SK-N-SH (cell line): ENCODE results near the gene ZNF837. TPM values are rescaled to one million over a fixed set of nuclear protein-coding genes. Genes with fewer than 3 reads are reported as not detected.
"Not testable (repeated sequence)": the region's sequence is repeated elsewhere in the genome, so short reads cannot be mapped to it uniquely, and the experiment has no call there.

Experiments
- CTCF ChIA-PET: fragments of 300-600, 350-600 bp; formaldehyde crosslinking; extraction: SDS; loops from one replicate; lab custom pipeline; 2021; lab: Yijun Ruan, JAX
- POLR2A ChIA-PET: fragments of 350-600 bp; sonication (Branson Sonifier 250); formaldehyde crosslinking; extraction: SDS; loops from one replicate; lab custom pipeline; 2020; ENCODE audit warnings: antibody characterized with exemption, inconsistent platforms; lab: Yijun Ruan, JAX
- DNase-seq: peaks from one replicate; pipeline ENCODE4 v3.0.0; 2012
- H2AFZ ChIP-seq: fragments of 200-600 bp; sonication (generic); 2 replicates; pipeline ENCODE4 v1.8.1; 2016; ENCODE audit warnings: antibody characterized with exemption, mild to moderate bottlenecking, low read depth
- H3F3A ChIP-seq: fragments of 200-600 bp; sonication (generic); replicated peaks from 2 replicates; pipeline ENCODE3; 2016; ENCODE audit warnings: antibody characterized with exemption, mild to moderate bottlenecking; ENCODE audit not compliant: insufficient read depth
- H3K27ac ChIP-seq, 2 experiments: fragments of 200-500 bp in 1 of 2; fragments of 200-600 bp in 1 of 2; sonication (Bioruptor generic) in 1 of 2; sonication (generic), shearing (Covaris generic) in 1 of 2; 2 replicates each; pipeline versions ENCODE4 v1.5.1 to v1.6.1; 2014 to 2016; ENCODE audit warnings: low read depth in 2 of 2, inconsistent platforms in 1 of 2, low read length in 1 of 2, mild to moderate bottlenecking in 1 of 2, mixed read lengths in 1 of 2
- H3K27me3 ChIP-seq: fragments of 200-600 bp; sonication (generic), shearing (Covaris generic); 2 replicates; pipeline ENCODE4 v1.6.1; 2016; ENCODE audit warnings: mixed run types; ENCODE audit not compliant: insufficient read depth
- H3K36me3 ChIP-seq, 2 experiments: fragments of 200-500 bp in 1 of 2; fragments of 200-600 bp in 1 of 2; sonication (Bioruptor generic) in 1 of 2; sonication (generic) in 1 of 2; replicated peaks in 1 of 2; 2 replicates each; pipeline versions ENCODE3 to v1.5.1; 2014 to 2016; ENCODE audit warnings: low read length in 1 of 2, mild to moderate bottlenecking in 1 of 2; ENCODE audit not compliant: insufficient read depth in 2 of 2, control insufficient read depth in 1 of 2
- H3K4me1 ChIP-seq, 2 experiments: fragments of 200-500 bp in 1 of 2; fragments of 200-600 bp in 1 of 2; sonication (Bioruptor generic) in 1 of 2; sonication (generic), shearing (Covaris generic) in 1 of 2; 2 replicates each; pipeline versions ENCODE4 v1.5.1 to v1.6.1; 2014 to 2016; ENCODE audit warnings: low read depth in 1 of 2, low read length in 1 of 2, mixed run types in 1 of 2; ENCODE audit not compliant: insufficient read depth in 2 of 2, control insufficient read depth in 1 of 2
- H3K4me2 ChIP-seq: fragments of 200-600 bp; sonication (generic), shearing (Covaris generic); 2 replicates; pipeline ENCODE4 v1.6.1; 2017; ENCODE audit warnings: mixed run types
- H3K4me3 ChIP-seq, 2 experiments: fragments of 200-500 bp in 1 of 2; fragments of 200-600 bp in 1 of 2; sonication (Bioruptor generic) in 1 of 2; sonication (generic), shearing (Covaris generic) in 1 of 2; 2 replicates each; pipeline versions ENCODE4 v1.5.1 to v1.8.1; 2014 to 2016; ENCODE audit warnings: low read depth in 2 of 2, inconsistent platforms in 1 of 2, low read length in 1 of 2, mild to moderate bottlenecking in 1 of 2, mixed read lengths in 1 of 2, moderate library complexity in 1 of 2
- H3K79me2 ChIP-seq: fragments of 200-600 bp; sonication (generic); 2 replicates; pipeline ENCODE4 v1.8.1; 2017; ENCODE audit warnings: mild to moderate bottlenecking; ENCODE audit not compliant: insufficient read depth
- H3K9ac ChIP-seq: fragments of 200-600 bp; sonication (generic); 2 replicates; pipeline ENCODE4 v1.6.1; 2017; ENCODE audit warnings: mixed run types
- H3K9me2 ChIP-seq: fragments of 200-600 bp; sonication (generic); 2 replicates; pipeline ENCODE4 v1.6.1; 2017; ENCODE audit warnings: mixed run types
- H3K9me3 ChIP-seq: fragments of 200-600 bp; sonication (generic); 2 replicates; pipeline ENCODE4 v1.6.1; 2017; ENCODE audit warnings: mixed run types, mild to moderate bottlenecking, moderate library complexity
- H4K20me1 ChIP-seq: fragments of 200-600 bp; sonication (generic); 2 replicates; pipeline ENCODE4 v1.6.1; 2017; ENCODE audit warnings: mild to moderate bottlenecking, mixed run types; ENCODE audit not compliant: insufficient read depth
- FOXJ3 ChIP-seq: sonication (generic); formaldehyde crosslinking; IDR thresholded peaks from 2 replicates; pipeline ENCODE4 v1.5.1; 2020; ENCODE audit warnings: mild to moderate bottlenecking, missing genetic modification reagents
- FOXM1 ChIP-seq: IDR thresholded peaks from 2 replicates; pipeline ENCODE4 v1.4.0; 2012; ENCODE audit warnings: low read depth, mild to moderate bottlenecking
- MXI1 ChIP-seq: IDR thresholded peaks from 2 replicates; pipeline ENCODE4 v1.6.1; 2012; ENCODE audit warnings: mild to moderate bottlenecking, low read depth, low read length, improper control_type of control experiment
- RAD21 ChIP-seq: IDR thresholded peaks from 2 replicates; pipeline ENCODE4 v1.6.1; 2012; ENCODE audit warnings: mild to moderate bottlenecking, low read length
- RXRA ChIP-seq: IDR thresholded peaks from 2 replicates; pipeline ENCODE4 v1.4.0; 2012; ENCODE audit warnings: low read depth, mild to moderate bottlenecking, borderline replicate concordance
- SIN3A ChIP-seq: IDR thresholded peaks from 2 replicates; pipeline ENCODE4 v1.6.1; 2012; ENCODE audit warnings: low read depth, mild to moderate bottlenecking, low read length, moderate library complexity, borderline replicate concordance
- SMC3 ChIP-seq: IDR thresholded peaks from 2 replicates; pipeline ENCODE4 v1.6.1; 2012; ENCODE audit warnings: low read depth, low read length, improper control_type of control experiment
- TEAD4 ChIP-seq: IDR thresholded peaks from 2 replicates; pipeline ENCODE4 v1.4.0; 2012; ENCODE audit warnings: mild to moderate bottlenecking, borderline replicate concordance; ENCODE audit not compliant: insufficient read depth
- WGBS: methylation state at CpG from one replicate; pipeline ENCODE4 v1.1.6; 2017; ENCODE audit warnings: low lambda C conversion rate; 5-methylcytosine and 5-hydroxymethylcytosine counted together
- polyA plus RNA-seq, 3 experiments: library from polyadenylated mRNA; depleted of rRNA; stranded (reverse); fragments of >200 nt; gene quantifications; 2 replicates each; pipeline ENCODE4 v1.2.3, GENCODE V29; 2012
- TF ChIP-seq, protein P1 (sequence below): IDR thresholded peaks from 2 replicates; pipeline ENCODE4 v1.4.0; 2012; ENCODE audit warnings: low read depth, borderline replicate concordance
- TF ChIP-seq, protein P2 (sequence below): fragments of 200-600 bp; sonication (generic); IDR thresholded peaks from 2 replicates; pipeline ENCODE4 v1.6.1; 2017; ENCODE audit warnings: antibody characterized with exemption, mild to moderate bottlenecking, moderate library complexity

The ZNF837 gene
- polyA plus RNA-seq, 1 of the 3 experiments (the other 2 are of a cell fraction): 1.6 TPM

DNA sequence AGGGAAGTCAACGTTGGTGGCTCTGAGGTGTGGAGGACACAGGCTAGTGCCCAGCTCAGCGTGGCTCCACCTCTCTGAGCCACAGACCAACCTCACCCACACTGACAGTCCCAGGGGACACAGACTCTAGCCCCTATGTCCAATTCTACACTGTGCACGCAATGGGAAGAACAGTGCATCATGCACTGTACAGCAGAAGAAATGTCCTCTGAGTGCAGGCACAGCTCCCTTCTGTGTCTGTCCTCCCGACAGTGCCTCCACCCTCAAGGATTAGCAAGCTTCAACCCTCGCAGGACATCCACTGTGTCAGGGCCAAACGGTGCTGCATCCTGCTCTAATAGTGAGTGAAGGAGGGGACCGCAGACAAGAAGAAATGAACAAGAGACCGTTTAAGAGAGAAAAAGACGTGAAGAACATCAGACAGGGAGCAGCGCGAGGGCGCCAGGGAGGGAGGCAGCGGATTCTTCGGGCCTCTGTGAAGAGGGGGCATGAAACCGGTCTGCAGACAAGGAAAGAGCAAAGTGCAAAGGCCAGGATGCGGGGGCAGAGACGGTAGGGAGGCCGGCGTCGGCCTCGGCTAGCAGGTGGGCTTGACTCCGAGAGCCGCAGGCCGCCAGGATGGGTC lies 681 bp downstream of the ZNF837 start:
- Histone ChIP-seq H3K9me2 (no peaks in the 10 kb centered on the region), H3K36me3 (no peaks in the 10 kb centered on the region), H3K4me3 (peak overlapping the region; percentile 56 to 99), H3K27me3 (no peaks in the 10 kb centered on the region), H3K4me1 (peaks cover 5 to 21% of the 10 kb centered on the region in 2 experiments; a peak in 1 of 4 replicates), H3K79me2 (peaks cover 21% of the 10 kb centered on the region), H4K20me1 (no peaks in the 10 kb centered on the region), H3F3A (peaks cover 12% of the 10 kb centered on the region), H2AFZ (peak overlapping the region; percentile 79; the same call in 1 of the 2 replicates), H3K4me2 (peak overlapping the region; percentile 98), H3K9ac (peak overlapping the region; percentile 84), H3K27ac (peak overlapping the region; percentile 81 to 89), H3K9me3 (no peaks in the 10 kb centered on the region)
- CTCF ChIA-PET: interaction anchor here (0.7 to 1.7 kb wide), 3 partner anchors 14 to 138 kb away, joined by 3 read pairs; no protein-coding TSS in a partner anchor
- TF ChIP-seq RAD21 (0 out of 2 replicates have a peak, but pooled peaks have one; percentile 15), MXI1 (no peak)
- WGBS: 9% methylated on average over 18 of the region's 24 CpGs
- no peak for DNase-seq
- POLR2A ChIA-PET: interaction anchor here (0.8 to 1.3 kb wide), 4 partner anchors 18 to 96 kb away, joined by 3 to 7 read pairs (median 3); partner anchors contain the start of genes ZNF446, ZNF497, ZNF584 and ZSCAN22

DNA sequence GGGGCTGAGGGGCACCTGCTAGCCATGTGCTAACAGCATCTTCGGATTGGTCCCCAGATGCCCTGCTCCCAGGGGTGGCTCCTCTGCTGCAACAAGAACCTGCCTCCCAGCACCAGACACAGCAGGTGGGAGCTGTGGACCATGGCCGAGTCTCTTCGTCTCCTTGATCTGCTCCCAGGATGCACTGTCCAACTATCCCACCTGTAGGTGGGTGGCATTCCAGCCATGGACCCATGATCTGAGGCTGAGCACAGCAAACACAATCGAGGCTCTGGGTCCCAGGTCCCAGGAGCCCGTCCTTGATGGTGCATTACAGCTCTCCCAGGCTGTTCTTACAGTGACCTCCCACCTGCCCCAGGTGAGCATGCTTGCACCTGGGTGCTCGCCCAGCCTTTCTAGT lies 1.6 kb downstream of the ZNF837 start:
- no peaks in the 10 kb centered on the region for H3K27me3 ChIP-seq
- POLR2A ChIA-PET: interaction anchor here (0.9 to 1.3 kb wide), 3 partner anchors 17 to 29 kb away, joined by 3 to 7 read pairs (median 3); partner anchors contain the start of genes ZNF497 and ZNF584
- H3F3A ChIP-seq: peaks cover 12% of the 10 kb centered on the region
- DNase-seq: no peak
- CTCF ChIA-PET: interaction anchor here (1.7 kb wide), 1 partner anchor 139 kb away, joined by 3 read pairs; no protein-coding TSS in a partner anchor
- TF ChIP-seq RXRA (no peak), SIN3A (no peak), SMC3 (no peak), RAD21 (no peak), FOXJ3 (CRISPR knock-in tag) (no peak), TEAD4 (no peak), FOXM1 (no peak)
- TF ChIP-seq, protein P1, sequence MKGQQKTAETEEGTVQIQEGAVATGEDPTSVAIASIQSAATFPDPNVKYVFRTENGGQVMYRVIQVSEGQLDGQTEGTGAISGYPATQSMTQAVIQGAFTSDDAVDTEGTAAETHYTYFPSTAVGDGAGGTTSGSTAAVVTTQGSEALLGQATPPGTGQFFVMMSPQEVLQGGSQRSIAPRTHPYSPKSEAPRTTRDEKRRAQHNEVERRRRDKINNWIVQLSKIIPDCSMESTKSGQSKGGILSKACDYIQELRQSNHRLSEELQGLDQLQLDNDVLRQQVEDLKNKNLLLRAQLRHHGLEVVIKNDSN: no peak
- TF ChIP-seq, protein P2, sequence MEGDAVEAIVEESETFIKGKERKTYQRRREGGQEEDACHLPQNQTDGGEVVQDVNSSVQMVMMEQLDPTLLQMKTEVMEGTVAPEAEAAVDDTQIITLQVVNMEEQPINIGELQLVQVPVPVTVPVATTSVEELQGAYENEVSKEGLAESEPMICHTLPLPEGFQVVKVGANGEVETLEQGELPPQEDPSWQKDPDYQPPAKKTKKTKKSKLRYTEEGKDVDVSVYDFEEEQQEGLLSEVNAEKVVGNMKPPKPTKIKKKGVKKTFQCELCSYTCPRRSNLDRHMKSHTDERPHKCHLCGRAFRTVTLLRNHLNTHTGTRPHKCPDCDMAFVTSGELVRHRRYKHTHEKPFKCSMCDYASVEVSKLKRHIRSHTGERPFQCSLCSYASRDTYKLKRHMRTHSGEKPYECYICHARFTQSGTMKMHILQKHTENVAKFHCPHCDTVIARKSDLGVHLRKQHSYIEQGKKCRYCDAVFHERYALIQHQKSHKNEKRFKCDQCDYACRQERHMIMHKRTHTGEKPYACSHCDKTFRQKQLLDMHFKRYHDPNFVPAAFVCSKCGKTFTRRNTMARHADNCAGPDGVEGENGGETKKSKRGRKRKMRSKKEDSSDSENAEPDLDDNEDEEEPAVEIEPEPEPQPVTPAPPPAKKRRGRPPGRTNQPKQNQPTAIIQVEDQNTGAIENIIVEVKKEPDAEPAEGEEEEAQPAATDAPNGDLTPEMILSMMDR: no peak
- H3K4me2 ChIP-seq: peak overlapping the region; percentile 98; the same call in 1 of the 2 replicates
- H2AFZ ChIP-seq: no peak overlapping the region
- no peaks in the 10 kb centered on the region for H3K9me3 ChIP-seq
- H3K9me2 ChIP-seq: no peaks in the 10 kb centered on the region
- no peak overlapping the region for H3K4me3 ChIP-seq
- H3K9ac ChIP-seq: no peak overlapping the region
- 66% methylated on average over 4 of the region's 6 CpGs for WGBS
- H4K20me1 ChIP-seq: no peaks in the 10 kb centered on the region
- no peak overlapping the region for H3K27ac ChIP-seq
- peaks cover 5 to 18% of the 10 kb centered on the region in 2 experiments; a peak in 1 of 4 replicates for H3K4me1 ChIP-seq
- no peaks in the 10 kb centered on the region for H3K36me3 ChIP-seq
- peaks cover 19% of the 10 kb centered on the region for H3K79me2 ChIP-seq

DNA sequence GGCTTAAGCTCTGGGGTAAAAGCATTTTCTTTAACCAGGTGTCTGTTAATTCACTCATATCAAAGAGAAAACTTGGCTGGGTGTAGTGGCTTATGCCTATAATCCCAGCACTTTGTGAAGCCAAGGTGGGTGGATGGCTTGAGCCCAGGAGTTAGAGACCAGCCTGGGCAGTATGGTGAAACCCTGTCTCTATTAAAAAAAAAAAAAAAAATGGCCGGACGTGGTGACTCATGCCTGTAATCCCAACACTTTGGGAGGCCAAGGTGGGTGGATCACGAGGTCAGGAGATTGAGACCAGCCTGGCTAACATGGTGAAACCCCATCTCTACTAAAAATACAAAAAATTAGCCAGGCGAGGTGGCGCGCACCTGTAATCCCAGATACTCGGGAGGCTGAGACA lies 4.1 kb downstream of the ZNF837 start:
- H3K4me2 ChIP-seq, H2AFZ ChIP-seq, H3K79me2 ChIP-seq, H3K9me3 ChIP-seq, H3K27ac ChIP-seq, H4K20me1 ChIP-seq, H3K9me2 ChIP-seq, H3K9ac ChIP-seq, H3K4me3 ChIP-seq, POLR2A ChIA-PET, H3K36me3 ChIP-seq, DNase-seq, H3F3A ChIP-seq, H3K27me3 ChIP-seq: not testable (repeated sequence)
- CTCF ChIA-PET: interaction anchor here (1.4 kb wide), 1 partner anchor 143 kb away, joined by 3 read pairs; the partner anchor contains the start of gene ZBTB45
- 77% methylated on average over 7 of the region's 7 CpGs for WGBS
- H3K4me1 ChIP-seq: peaks cover 0 to 12% of the 10 kb centered on the region in 2 experiments; a peak in 1 of 4 replicates
